ENCODE results near the gene TXNDC8. TPM values are rescaled to one million over a fixed set of nuclear protein-coding genes. Genes with fewer than 3 reads are reported as not detected.

The TXNDC8 gene
- total and polyA plus RNA-seq, 2 experiments from 2014 or later = not detected

GRCh38 chr9:110288503-110288902 lies 49.2 kb downstream of the TXNDC8 start:
- H3K36me3 ChIP-seq (replicated peaks; ENCODE audit: insufficient read depth, low read depth) = no peaks in the 10 kb centered on the region
- no peaks in the 10 kb centered on the region for H3K9me2 ChIP-seq (replicated peaks; ENCODE audit: insufficient read depth)
- no peaks in the 10 kb centered on the region for H3K79me2 ChIP-seq
- DNase-seq (ENCODE audit: low spot score) = no peak
- H3K4me3 ChIP-seq = no peak overlapping the region
- H3K4me2 ChIP-seq = no peak overlapping the region
- no peak overlapping the region for H2AFZ ChIP-seq
- H4K20me1 ChIP-seq (ENCODE audit: insufficient read depth, poor library complexity, severe bottlenecking) = no peaks in the 10 kb centered on the region
- no peaks in the 10 kb centered on the region for H3K9me3 ChIP-seq (ENCODE audit: low read depth)
- no peak overlapping the region for H3K27ac ChIP-seq
- 96% methylated on average over 4 of the region's 4 CpGs for WGBS (ENCODE audit: low lambda C conversion rate, missing lambda C conversion rate)
- TF ChIP-seq EZH2 (IDR thresholded peaks at IDR 0.05; ENCODE audit: borderline replicate concordance) (no peak), EZH2phosphoT487 (IDR thresholded peaks at IDR 0.05; ENCODE audit: low read depth, severe bottlenecking, unreplicated experiment) (no peak)
- peaks cover under 1% of the 10 kb centered on the region for H3K4me1 ChIP-seq (ENCODE audit: insufficient read depth)
- H3K27me3 ChIP-seq = no peaks in the 10 kb centered on the region

GRCh38 chr9:110287289-110287680 lies 50.4 kb downstream of the TXNDC8 start:
- no peak overlapping the region for H3K27ac ChIP-seq
- H3K4me2 ChIP-seq = no peak overlapping the region
- H3K79me2 ChIP-seq = no peaks in the 10 kb centered on the region
- no peaks in the 10 kb centered on the region for H3K9me2 ChIP-seq (replicated peaks; ENCODE audit: insufficient read depth)
- no peaks in the 10 kb centered on the region for H4K20me1 ChIP-seq (ENCODE audit: insufficient read depth, poor library complexity, severe bottlenecking)
- H3K9me3 ChIP-seq (ENCODE audit: low read depth) = no peaks in the 10 kb centered on the region
- no peak overlapping the region for H3K4me3 ChIP-seq
- H3K36me3 ChIP-seq (replicated peaks; ENCODE audit: insufficient read depth, low read depth) = no peaks in the 10 kb centered on the region
- 95% methylated on average over 6 of the region's 6 CpGs for WGBS (ENCODE audit: low lambda C conversion rate, missing lambda C conversion rate)
- no peak overlapping the region for H2AFZ ChIP-seq
- H3K27me3 ChIP-seq = no peaks in the 10 kb centered on the region
- H3K4me1 ChIP-seq (ENCODE audit: insufficient read depth) = peaks cover 11% of the 10 kb centered on the region
- no peak for DNase-seq (ENCODE audit: low spot score)
- TF ChIP-seq EZH2 (IDR thresholded peaks at IDR 0.05; ENCODE audit: borderline replicate concordance) (no peak), EZH2phosphoT487 (IDR thresholded peaks at IDR 0.05; ENCODE audit: low read depth, severe bottlenecking, unreplicated experiment) (no peak), CTCF (IDR thresholded peaks at IDR 0.05; ENCODE audit: poor library complexity) (no peak)

GRCh38 chr9:110284211-110284844 lies 53.3 kb downstream of the TXNDC8 start:
- Histone ChIP-seq H3K79me2 (no peaks in the 10 kb centered on the region), H3K27me3 (no peaks in the 10 kb centered on the region), H3K36me3 (replicated peaks; ENCODE audit: insufficient read depth, low read depth) (no peaks in the 10 kb centered on the region), H4K20me1 (ENCODE audit: insufficient read depth, poor library complexity, severe bottlenecking) (no peaks in the 10 kb centered on the region), H3K9me3 (ENCODE audit: low read depth) (no peaks in the 10 kb centered on the region), H3K4me1 (ENCODE audit: insufficient read depth) (peaks cover 11% of the 10 kb centered on the region), H3K27ac (peak overlapping the region; percentile 84), H3K4me2 (peak overlapping the region; percentile 58), H2AFZ (no peak overlapping the region), H3K4me3 (no peak overlapping the region), H3K9me2 (replicated peaks; ENCODE audit: insufficient read depth) (no peaks in the 10 kb centered on the region)
- peak; percentile 19 for DNase-seq (ENCODE audit: low spot score)
- 71% methylated on average over 6 of the region's 6 CpGs for WGBS (ENCODE audit: low lambda C conversion rate, missing lambda C conversion rate)
- TF ChIP-seq CTCF (IDR thresholded peaks at IDR 0.05; ENCODE audit: poor library complexity) (no peak), EZH2 (IDR thresholded peaks at IDR 0.05; ENCODE audit: borderline replicate concordance) (no peak), EZH2phosphoT487 (IDR thresholded peaks at IDR 0.05; ENCODE audit: low read depth, severe bottlenecking, unreplicated experiment) (no peak)

- peak overlapping the region; percentile 58 for H3K4me2 ChIP-seq
Measured at GRCh38 chr9:110283751-110284150, 53.9 kb downstream of the TXNDC8 start.

More at GRCh38 chr9:110283751-110284150, 53.9 kb downstream of the TXNDC8 start:
- Histone ChIP-seq H3K9me2 (replicated peaks; ENCODE audit: insufficient read depth) (no peaks in the 10 kb centered on the region), H3K27me3 (no peaks in the 10 kb centered on the region), H3K4me1 (ENCODE audit: insufficient read depth) (peaks cover 11% of the 10 kb centered on the region), H2AFZ (no peak overlapping the region), H3K4me3 (no peak overlapping the region), H3K36me3 (replicated peaks; ENCODE audit: insufficient read depth, low read depth) (no peaks in the 10 kb centered on the region), H3K9me3 (ENCODE audit: low read depth) (no peaks in the 10 kb centered on the region), H3K79me2 (no peaks in the 10 kb centered on the region), H3K27ac (peak overlapping the region; percentile 84), H4K20me1 (ENCODE audit: insufficient read depth, poor library complexity, severe bottlenecking) (no peaks in the 10 kb centered on the region)
- 69% methylated on average over 1 of the region's 1 CpG for WGBS (ENCODE audit: low lambda C conversion rate, missing lambda C conversion rate)
- peak; percentile 55 for DNase-seq (ENCODE audit: low spot score)
- TF ChIP-seq EZH2 (IDR thresholded peaks at IDR 0.05; ENCODE audit: borderline replicate concordance) (no peak), CTCF (IDR thresholded peaks at IDR 0.05; ENCODE audit: poor library complexity) (no peak), EZH2phosphoT487 (IDR thresholded peaks at IDR 0.05; ENCODE audit: low read depth, severe bottlenecking, unreplicated experiment) (no peak)
